Measurements from ENCODE around the gene CCL5.
"Not testable (repeated sequence)": the region's sequence is repeated elsewhere in the genome, so short reads cannot be mapped to it uniquely, and the experiment has no call there.

Gene CCL5

GRCh38 chr17:35898283-35899070 is 18.3 kb upstream of the CCL5 start:
- DNase-seq (ENCODE audit: low read depth): no peak

DNA sequence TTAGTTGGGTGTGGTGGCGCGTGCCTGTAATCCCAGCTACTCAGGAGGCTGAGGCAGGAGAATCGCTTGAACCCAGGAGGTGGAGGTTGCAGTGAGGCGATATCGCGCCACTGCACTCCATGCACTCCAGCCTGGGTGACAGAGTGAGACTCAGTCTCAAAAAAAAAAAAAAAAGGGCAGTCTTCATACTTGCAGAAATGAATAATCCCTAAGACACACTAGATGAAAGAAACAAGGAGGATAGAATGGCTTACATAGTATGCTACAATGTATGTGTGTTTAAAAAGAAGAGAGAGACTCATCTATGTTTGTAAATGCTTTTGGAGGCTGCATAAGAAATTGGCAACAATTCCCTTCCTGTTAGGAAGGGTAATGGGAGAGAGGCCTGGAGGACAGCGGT is 17.6 kb upstream of the CCL5 start:
- DNase-seq (ENCODE audit: low read depth): not testable (repeated sequence)

- no peak for DNase-seq (ENCODE audit: low read depth)
Observed at GRCh38 chr17:35895636-35896587, 15.8 kb upstream of the CCL5 start.

DNA sequence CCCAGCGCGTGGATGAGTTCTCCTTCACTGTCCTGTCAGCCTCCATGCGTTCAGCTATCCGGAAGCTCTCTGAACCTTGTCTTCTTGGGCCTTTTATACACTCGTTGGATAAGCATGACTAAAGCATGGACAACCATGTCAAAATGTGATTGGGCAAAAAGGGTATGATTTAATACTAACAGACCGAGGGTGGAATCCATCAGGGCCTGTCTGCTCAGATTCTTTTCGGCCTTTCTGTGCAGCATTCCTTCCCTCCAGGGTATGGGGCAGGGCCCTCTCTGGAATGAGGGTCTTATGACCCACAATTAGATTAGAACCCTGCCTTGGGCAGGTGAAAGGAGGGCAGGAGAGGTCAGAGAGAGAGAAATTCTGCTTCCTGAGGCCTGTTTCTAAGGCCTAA is 14.0 kb upstream of the CCL5 start:
- no peak for DNase-seq (ENCODE audit: low read depth)

DNA sequence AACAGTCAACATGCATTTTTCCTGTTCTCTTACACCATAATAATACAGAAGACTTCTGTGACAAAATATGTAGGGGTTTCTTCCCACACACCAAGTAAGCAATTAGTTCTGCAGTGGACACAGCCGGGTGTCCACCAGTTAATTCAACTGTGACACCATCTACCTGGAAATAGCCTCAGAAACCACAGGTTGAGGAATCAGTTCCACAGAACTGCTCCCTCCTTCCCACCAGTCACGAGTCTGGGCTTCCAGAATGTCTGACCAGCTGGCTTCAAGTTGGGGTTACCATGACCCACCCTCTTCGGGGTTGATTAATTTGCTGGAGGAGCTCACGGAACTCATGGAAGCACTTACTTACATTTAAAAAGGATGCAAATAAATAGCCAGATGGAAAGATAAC is 13.6 kb upstream of the CCL5 start:
- no peak for DNase-seq (ENCODE audit: low read depth)

- no peak for DNase-seq (ENCODE audit: low read depth)
Observed at GRCh38 chr17:35892091-35893035, 12.2 kb upstream of the CCL5 start.

DNA sequence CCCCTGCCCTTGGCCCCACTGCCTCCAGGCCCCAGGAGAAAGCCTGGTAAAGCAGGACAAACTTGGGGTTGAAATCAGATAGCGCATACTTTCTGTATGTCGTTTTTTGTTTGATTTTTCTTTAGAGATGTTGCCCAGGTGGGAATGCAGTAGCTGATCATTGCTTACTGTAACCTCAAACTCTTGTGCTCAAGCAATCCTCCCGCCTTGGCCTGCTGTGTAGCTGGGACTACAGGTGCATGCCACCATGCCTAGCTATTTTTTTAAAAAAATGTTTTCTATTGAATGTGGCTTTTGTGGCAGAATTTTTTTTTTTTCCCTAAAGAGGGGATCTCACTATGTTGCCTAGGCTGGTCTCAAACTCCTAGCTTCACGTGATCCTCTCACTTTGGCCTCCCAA is 11.1 kb upstream of the CCL5 start:
- DNase-seq (ENCODE audit: low read depth): no peak

GRCh38 chr17:35890774-35891155 is 10.6 kb upstream of the CCL5 start:
- DNase-seq (ENCODE audit: low read depth): no peak

- no peak for DNase-seq (ENCODE audit: low read depth)
Observed at GRCh38 chr17:35889818-35890773, 9.9 kb upstream of the CCL5 start.

- no peak for DNase-seq (ENCODE audit: low read depth)
Observed at GRCh38 chr17:35889241-35889640, 9.1 kb upstream of the CCL5 start.

DNA sequence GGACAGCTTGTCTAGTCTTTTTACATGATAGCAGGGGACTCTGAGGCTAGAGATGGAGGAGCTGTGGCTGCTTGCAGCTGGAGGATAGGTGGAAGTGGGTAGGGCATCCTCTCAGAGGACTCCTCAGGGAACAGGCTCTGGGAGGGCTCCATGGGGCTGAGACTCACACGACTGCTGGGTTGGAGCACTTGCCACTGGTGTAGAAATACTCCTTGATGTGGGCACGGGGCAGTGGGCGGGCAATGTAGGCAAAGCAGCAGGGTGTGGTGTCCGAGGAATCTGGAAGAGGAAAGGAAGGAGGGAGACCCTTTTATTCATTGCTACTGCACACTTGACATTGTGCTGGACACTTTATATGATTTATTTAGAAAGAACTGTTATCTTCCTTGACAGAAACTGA is 1.8 kb downstream of the CCL5 start:
- DNase-seq (ENCODE audit: low read depth): no peak

- DNase-seq (ENCODE audit: low read depth): no peak
Observed at GRCh38 chr17:35877345-35878029, 2.7 kb downstream of the CCL5 start.

DNA sequence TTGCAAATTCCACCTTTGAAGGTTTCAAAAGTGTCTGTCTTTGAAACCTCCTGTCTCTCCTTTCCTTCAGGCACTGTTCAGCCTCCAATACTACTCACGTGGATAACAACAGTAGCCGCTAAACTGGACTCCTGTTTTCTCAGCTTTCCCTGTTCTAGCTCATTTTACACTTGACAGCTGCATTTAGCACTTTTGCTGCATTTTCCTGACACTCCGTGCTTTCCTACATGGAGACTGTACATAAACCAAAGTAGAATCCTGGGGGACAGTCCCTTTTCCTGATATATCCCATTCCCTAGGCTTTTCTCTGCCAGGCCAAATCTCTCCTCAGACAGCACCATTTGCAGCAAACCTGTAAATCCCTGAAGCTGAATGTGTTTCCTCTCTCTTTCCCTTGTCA is 3.6 kb downstream of the CCL5 start:
- DNase-seq (ENCODE audit: low read depth): no peak

- DNase-seq (ENCODE audit: low read depth): no peak
Observed at GRCh38 chr17:35875800-35876139, 4.4 kb downstream of the CCL5 start.

DNA sequence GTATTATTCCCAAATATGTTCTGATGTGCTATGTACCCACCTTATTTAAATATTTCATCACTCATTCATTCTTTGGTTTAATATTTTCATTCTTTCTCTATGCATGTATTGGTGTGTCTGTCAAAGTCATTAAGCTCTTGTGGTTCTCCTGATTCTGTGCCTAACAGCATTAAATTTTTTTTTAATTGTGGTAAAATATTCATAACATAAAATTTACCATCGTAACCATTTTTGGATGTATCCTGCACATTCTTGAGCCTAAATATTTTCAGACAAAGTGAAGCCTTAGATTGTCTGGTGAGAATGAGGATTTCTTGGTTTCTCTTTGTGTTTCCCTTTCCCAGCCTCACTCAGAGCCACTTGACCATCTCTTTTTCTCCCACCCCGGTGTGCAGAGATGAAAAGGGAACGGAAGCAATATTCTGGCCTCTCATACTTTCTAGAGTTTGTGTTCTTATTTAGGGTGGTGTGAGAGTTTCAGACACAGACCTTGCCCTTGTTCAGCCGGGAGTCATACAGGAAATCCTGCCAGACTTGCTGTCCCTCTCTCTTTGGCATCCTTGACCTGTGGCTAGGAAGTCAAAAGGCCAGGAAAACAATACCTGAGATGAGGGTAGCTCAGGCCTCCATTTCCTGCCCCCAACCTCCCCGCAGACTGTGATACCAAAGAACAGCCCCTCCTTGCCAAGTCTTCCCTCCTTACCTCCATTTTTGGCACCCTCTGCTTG is 4.9 kb downstream of the CCL5 start:
- no peak for DNase-seq (ENCODE audit: low read depth)

DNA sequence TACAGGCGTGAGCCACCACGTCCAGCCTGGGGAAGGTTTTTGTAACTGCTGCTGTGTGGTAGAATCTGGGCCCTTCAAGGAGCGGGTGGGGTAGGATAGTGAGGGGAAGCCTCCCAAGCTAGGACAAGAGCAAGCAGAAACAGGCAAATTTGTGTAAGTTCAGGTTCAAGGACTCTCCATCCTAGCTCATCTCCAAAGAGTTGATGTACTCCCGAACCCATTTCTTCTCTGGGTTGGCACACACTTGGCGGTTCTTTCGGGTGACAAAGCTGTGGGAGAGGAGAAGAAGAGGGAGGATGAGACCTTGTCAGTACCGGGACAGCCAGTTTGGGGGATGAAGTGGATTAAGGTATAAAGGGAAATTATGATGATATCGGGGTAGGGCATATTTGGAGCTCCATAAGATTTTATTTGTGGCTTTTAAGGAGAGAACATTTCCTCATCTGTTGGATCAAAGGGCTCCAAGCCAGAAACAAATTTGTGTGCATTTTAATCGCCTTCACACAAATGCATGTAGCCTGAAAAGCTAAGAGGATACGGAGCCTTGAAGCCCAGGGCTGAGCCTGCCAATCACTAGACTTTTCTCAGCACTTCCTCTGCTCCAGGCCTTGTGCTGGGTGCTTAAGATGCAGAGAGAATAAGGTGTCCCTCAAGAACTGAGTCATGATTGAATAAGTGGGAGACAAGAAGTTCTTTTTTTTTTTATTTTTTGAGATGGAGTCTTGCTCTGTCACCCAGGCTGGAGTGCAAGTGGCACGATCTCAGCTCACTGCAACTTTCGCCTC is 7.8 kb downstream of the CCL5 start:
- no peak for DNase-seq (ENCODE audit: low read depth)

DNA sequence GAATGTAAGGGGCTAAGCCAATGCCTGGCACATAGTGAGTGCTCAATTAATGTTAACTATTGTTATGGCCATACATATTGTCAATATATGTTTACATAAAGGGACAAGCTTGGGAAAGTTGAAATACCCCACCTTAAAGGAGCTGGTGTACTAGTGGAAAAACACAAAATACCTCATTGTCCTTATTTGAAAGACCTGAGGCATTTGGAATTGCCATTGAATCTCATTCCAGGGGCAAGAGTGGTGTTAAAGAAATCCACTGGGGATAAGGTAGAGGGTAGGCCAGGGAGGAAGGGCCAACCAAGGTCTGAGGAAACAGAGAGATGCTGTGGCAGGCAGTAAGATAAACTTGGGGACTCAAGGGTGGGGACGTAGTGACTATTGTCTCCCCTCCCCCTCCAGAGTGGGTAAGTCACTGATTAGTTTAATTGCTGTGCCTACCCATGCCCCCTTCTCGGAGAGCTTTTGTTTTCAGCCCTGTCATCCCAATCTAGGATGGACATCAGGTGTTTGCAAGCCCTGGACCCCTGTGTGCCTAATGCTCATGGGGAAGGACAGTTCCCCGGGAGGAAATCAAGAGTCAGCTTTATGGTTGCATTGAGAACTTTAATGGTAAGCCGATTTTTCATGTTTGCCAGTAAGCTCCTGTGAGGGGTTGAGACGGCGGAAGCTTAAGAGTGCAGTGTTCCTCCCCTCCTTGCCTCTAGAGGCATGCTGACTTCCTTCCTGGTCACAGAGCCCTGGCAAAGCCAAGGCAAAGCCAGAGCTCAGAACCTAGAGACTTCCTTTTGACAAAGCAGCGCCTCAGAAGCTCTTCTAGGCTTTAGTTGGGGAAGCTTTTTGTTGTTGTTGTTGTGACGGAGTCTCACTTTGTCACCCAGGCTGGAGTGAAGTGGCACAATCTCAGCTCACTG is 9.0 kb downstream of the CCL5 start:
- DNase-seq (ENCODE audit: low read depth): no peak

GRCh38 chr17:35868737-35869136 is 11.4 kb downstream of the CCL5 start, which contains the start of gene HEATR9:
HEATR9 (minus strand) TSS chr17:35868891; CDS start chr17:35868742, 149 bp downstream.
- no peak for DNase-seq (ENCODE audit: low read depth)
